GM20000 (cell line): ENCODE results near the gene TIMM22.

Source experiments
- DNase-seq: peaks from one replicate; pipeline ENCODE4 v3.0.0; 2012; ENCODE audit warnings: low spot score
- CTCF ChIP-seq: IDR thresholded peaks from 2 replicates; pipeline ENCODE4 v1.5.1; 2012; ENCODE audit warnings: mild to moderate bottlenecking, control low read depth; ENCODE audit errors: extremely low read depth, missing control alignments

The TIMM22 gene

DNA sequence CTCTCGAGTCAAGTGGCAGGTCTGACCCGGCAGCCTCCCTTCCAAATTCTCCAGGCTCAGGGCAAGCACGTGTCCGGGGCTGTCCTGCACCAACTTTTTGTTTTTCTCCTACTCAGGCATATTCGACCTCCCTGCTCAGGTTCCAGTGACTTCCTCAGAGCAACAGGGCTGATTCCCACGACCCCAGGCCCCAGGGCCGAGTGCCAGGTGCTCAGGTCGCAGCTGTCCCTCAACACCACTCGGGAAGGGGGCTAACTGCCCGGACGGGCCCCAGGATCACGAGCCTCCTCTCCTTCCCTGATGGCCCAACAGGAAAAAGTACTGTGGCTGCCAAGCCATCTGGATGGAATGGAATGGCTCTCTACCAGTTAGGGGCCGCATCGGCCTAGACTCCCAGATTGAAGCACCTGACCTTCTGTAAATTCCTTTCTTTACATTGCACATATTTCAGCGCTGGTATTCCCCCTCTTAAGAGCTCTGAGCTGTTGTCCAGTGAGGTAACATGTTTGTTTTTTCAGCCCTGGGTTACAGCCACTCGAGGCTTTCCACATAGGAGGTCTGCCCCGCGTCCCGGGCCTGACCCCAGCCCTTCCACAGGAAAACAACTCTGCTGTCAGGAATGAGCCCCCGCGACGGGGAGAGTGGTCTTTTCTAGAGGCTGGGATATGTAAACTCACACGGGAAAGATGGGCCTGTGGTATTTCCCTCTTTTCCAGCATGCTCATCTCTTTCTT, 42.3 kb upstream of the TIMM22 start:
- TF ChIP-seq CTCF: no peak
- DNase-seq: no peak

- no peak for TF ChIP-seq CTCF
- no peak for DNase-seq
Observed at GRCh38 chr17:956905-957304, 40.0 kb upstream of the TIMM22 start.

DNA sequence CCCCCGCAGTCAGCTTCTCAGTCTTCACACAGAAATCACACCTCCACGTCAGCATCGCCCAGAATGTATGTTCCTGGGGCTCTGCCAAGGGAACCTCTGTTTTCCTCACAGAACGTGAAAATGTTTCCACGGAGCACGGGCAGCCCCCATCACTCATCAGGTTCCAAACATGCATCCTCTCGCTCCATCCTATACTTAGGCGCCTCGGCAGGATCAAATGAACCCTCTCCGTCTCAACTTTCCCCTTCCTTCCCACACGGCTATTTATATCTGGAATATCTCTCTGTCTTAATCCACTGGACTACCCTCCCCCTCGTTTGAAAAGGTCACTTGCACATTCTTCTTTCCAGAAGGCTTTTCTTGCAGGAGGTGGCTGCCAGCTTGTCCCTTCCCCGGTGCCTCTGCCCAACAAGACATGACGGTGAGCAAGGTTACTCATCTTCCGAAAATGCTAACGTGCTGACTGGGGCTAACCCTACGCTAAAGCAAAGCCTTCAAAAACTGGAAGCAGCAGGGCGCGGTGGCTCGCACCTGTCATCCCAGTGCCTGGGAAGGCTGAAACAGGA, 39.0 kb upstream of the TIMM22 start:
- no peak for DNase-seq
- TF ChIP-seq CTCF: no peak

DNA sequence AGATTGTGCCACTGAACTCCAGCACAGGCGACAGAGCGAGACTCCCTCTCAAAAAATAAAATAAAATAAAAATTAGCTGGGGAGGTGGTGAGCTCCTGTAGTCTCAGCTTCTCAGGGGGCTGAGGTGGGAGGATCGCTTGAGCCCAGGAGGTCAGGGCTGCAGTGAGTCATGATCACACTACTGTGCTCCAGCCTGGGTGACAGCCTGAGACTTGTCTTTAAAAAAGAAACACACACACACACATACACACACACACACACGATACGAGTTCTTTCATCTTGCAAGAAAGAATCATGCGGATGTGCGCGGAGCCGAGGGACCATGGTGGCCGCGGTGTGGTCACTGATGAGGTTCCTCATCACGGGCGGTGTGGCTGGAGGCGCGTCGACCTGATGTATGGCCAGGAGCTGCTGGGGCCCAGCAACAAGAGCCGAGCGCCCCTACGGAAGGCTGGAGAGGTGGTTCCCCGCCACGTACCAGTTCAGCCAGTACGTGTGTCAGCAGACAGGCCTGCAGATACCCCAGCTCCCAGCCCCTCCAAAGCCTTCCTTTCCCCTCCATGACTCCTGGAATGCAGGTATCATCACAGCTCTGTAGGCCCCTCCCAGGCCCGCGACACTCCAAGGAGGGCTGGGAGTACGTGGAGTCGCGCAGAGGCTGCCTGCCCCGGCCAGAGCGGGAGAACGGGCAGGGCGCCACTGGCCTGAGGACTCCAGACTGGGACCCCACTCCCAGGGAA, 38.0 kb upstream of the TIMM22 start:
- TF ChIP-seq CTCF: no peak

DNA sequence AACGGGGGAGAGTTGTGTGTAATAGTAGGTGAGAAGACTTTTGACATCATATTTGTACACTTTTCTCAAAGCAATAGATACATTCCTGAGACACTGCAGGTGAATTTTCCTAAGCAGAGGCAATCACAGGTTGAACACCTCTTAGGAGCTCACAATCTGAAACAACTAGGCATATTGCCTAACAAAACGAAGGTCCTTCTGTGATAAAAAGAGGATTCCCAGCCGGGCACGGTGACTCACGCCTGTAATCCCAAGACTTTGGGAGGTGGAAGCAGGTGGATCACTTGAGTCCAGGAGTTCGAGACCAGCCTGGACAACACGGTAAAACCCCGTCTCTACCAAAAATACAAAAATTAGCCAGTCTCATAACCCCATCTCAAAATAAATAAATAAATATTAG, 34.8 kb upstream of the TIMM22 start:
- no peak for TF ChIP-seq CTCF
- no peak for DNase-seq

More for the DNA sequence above, 38.0 kb upstream of the TIMM22 start:
- DNase-seq: no peak

DNA sequence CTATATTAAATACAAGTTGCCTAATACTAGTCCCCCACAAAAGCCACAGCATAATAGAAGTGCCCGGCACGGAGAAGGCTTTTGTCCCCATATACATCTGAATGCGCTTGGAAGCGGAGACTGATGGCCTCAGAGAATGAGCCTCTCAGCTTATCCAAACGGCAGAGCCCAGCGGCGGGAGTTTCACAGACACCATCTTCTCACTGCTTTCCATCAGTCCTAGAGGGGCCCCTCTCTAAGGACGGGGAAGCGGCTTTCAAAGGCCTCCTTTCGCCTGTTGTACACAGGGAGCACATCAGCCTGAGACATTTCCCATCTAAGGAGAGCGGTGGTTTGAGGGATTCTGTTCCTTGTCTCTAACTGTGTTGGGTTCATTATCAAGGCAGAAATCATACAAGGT, 34.3 kb upstream of the TIMM22 start:
- no peak for TF ChIP-seq CTCF
- DNase-seq: no peak

- no peak for DNase-seq
- no peak for TF ChIP-seq CTCF
Observed at GRCh38 chr17:964876-965275, 32.1 kb upstream of the TIMM22 start.
